Measurements from ENCODE around the gene ENOPH1. TPM values are rescaled to one million over a fixed set of nuclear protein-coding genes. Genes with fewer than 3 reads are reported as not detected.

ENOPH1 gene
- total and polyA plus RNA-seq, 2 of the 4 experiments (the other 2 are of a cell fraction), result 18.0 to 36.0 TPM

DNA sequence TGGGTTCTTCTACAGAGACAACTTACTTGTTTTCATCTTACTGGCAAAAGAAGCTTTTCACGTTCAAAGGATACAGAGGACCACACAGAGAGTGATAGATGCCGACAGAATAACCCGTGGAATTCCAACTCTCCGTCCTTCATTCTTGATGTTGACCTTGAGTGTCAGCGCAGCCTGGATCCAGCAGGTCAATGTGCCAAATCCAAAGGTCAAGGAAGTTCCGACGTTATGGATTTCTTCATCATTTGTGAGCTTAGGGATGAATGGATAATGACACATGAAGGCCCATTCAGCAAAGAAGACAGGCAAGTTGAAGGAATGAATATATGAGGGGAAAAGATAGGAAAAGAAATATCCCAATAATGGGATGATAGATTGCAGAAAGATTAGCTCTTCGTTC is 59.6 kb downstream of the ENOPH1 start:
- H2BK20ac ChIP-seq (ENCODE audit: low read depth, low read length), result no peak overlapping the region
- H3K36me3 ChIP-seq (ENCODE audit: control insufficient read depth, insufficient read depth, low read length), result no peaks in the 10 kb centered on the region
- no peak overlapping the region for H4K5ac ChIP-seq (ENCODE audit: low read depth, low read length)
- BruUV-seq (replicated peaks), result no TSS peak
- peaks cover 2% of the 10 kb centered on the region for H3K27me3 ChIP-seq (ENCODE audit: control insufficient read depth, insufficient read depth, low read length)
- CTCF ChIA-PET, result interaction anchor here (1.2 kb wide), 1 partner anchor 20 kb away, joined by 4 read pairs; no protein-coding TSS in a partner anchor
- POLR2A ChIA-PET (ENCODE audit: unreplicated experiment), result no interaction called here
- no peak overlapping the region for H4K8ac ChIP-seq (ENCODE audit: low read depth in 2 of 2, low read length in 2 of 2)
- H2BK120ac ChIP-seq (ENCODE audit: low read depth, low read length), result no peak overlapping the region
- no peak for ATAC-seq (ENCODE audit: low read depth)
- H3K27ac ChIP-seq (ENCODE audit: insufficient read depth, low read length), result no peak overlapping the region
- intact Hi-C loops (cut with micrococcal nuclease) (no loop called here), in situ Hi-C loops (cut with MboI; ENCODE audit: low sequenced_read_pairs) (no loop called here), dilution Hi-C loops (cut with HindIII; ENCODE audit: low sequenced_read_pairs, unreplicated experiment) (no loop called here)
- H3K9me1 ChIP-seq (ENCODE audit: insufficient read depth, low read length), result no peaks in the 10 kb centered on the region
- no peak overlapping the region for H2BK15ac ChIP-seq (ENCODE audit: low read depth, low read length)
- H2AK5ac ChIP-seq (ENCODE audit: low read depth, low read length), result no peak overlapping the region
- no peak overlapping the region for H3K14ac ChIP-seq (replicated peaks; ENCODE audit: low read depth, low read length)
- H4K20me1 ChIP-seq (ENCODE audit: insufficient read depth, low read length), result no peaks in the 10 kb centered on the region
- WGBS, 2 experiments (ENCODE audit: extremely low coverage in 2 of 2, insufficient read length in 1 of 2), result 17% methylated on average over 4 of the region's 8 CpGs; no CpG with 5 or more reads in 1 of the 2 experiments
- no peak overlapping the region for H3K18ac ChIP-seq (ENCODE audit: low read depth, low read length)
- no peak overlapping the region for H2AK9ac ChIP-seq (replicated peaks; ENCODE audit: low read depth, low read length, poor library complexity)
- TF ChIP-seq BHLHE40 (IDR thresholded peaks at IDR 0.05; ENCODE audit: low read depth, low read length) (no peak), CEBPB (IDR thresholded peaks at IDR 0.05; ENCODE audit: low read depth, low read length) (no peak)
- TF ChIP-seq, protein P1, sequence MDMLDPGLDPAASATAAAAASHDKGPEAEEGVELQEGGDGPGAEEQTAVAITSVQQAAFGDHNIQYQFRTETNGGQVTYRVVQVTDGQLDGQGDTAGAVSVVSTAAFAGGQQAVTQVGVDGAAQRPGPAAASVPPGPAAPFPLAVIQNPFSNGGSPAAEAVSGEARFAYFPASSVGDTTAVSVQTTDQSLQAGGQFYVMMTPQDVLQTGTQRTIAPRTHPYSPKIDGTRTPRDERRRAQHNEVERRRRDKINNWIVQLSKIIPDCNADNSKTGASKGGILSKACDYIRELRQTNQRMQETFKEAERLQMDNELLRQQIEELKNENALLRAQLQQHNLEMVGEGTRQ (IDR thresholded peaks at IDR 0.05; ENCODE audit: low read depth, low read length), result no peak
- H2AFZ ChIP-seq (replicated peaks; ENCODE audit: low read length, poor library complexity), result no peak overlapping the region
- H3K56ac ChIP-seq (ENCODE audit: extremely low read depth, insufficient read depth, low read length), result no peak overlapping the region
- no peak overlapping the region for H3K4me2 ChIP-seq (ENCODE audit: low read depth, low read length)
- no peak overlapping the region for H2BK5ac ChIP-seq (ENCODE audit: low read depth, low read length, poor library complexity, severe bottlenecking)
- H3K9me3 ChIP-seq (ENCODE audit: control insufficient read depth, insufficient read depth, low read length), result no peaks in the 10 kb centered on the region
- no peak for DNase-seq
- no peak overlapping the region for H3K23ac ChIP-seq (ENCODE audit: low read depth, low read length)
- no peak overlapping the region for H3K9ac ChIP-seq (ENCODE audit: low read depth, low read length)
- H3K4ac ChIP-seq (ENCODE audit: low read depth, low read length), result no peak overlapping the region
- H3K4me3 ChIP-seq (ENCODE audit: insufficient read depth, low read depth, low read length), result no peak overlapping the region
- H4K91ac ChIP-seq (ENCODE audit: insufficient read depth, low read depth, low read length), result no peak overlapping the region
- no peaks in the 10 kb centered on the region for H3K4me1 ChIP-seq (ENCODE audit: control insufficient read depth, insufficient read depth, low read length)
- no peaks in the 10 kb centered on the region for H3K79me1 ChIP-seq (ENCODE audit: low read depth in 1 of 2, low read length in 2 of 2)
